ENCODE data around the gene HSF2BP.
"Not testable (repeated sequence)": the region's sequence is repeated elsewhere in the genome, so short reads cannot be mapped to it uniquely, and the experiment has no call there.

The HSF2BP gene

GRCh38 chr21:43498924-43499323 lies 160.4 kb downstream of the HSF2BP start:
- not testable (repeated sequence) for H3K27ac ChIP-seq

DNA sequence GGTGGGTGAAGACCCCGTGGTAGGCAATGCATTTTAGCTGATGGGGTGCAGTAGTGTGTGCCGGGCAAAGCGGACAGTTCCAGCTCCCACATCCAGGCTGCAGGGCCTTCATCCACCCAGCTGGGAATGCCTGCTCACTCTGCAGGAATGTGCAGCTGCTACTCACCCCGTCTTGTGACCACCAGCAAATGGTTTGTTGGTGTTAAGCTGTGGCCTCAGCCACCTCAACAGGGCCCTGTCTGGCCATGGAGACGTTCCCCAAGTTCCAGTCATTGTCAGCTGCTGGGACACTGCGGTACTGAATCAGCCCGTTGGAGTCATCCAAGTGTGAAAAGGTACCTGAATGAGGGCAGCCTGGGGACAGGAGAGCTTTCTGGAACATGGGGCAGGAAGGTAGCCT lies 161.2 kb downstream of the HSF2BP start:
- H3K4me3 ChIP-seq: not testable (repeated sequence)

More at GRCh38 chr21:43498924-43499323, 160.4 kb downstream of the HSF2BP start:
- not testable (repeated sequence) for H3K4me3 ChIP-seq

GRCh38 chr21:43494279-43495012 lies 164.8 kb downstream of the HSF2BP start:
- not testable (repeated sequence) for H3K27ac ChIP-seq, H3K4me3 ChIP-seq

More for the DNA sequence above, 161.2 kb downstream of the HSF2BP start:
- not testable (repeated sequence) for H3K27ac ChIP-seq

DNA sequence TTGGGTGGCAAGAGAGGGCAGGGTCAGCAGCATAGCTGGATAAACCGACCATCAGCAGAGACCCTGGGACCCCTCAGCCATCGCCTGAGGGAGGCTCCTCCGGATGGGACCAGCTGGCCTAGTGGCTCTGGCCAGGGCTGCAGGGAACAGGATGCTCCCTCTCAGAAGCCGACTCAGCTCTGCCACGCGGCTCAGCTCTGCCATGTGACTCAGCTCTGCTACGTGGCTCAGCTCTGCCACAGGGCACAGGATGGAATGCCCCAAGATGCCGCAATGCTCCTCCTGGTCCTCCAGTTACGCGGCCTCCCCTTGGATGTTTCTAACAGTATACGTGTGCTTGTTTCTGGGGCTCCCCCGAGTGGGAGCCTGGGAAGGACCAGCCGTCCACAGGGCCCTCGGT lies 165.8 kb downstream of the HSF2BP start:
- H3K4me3 ChIP-seq, H3K27ac ChIP-seq: not testable (repeated sequence)

DNA sequence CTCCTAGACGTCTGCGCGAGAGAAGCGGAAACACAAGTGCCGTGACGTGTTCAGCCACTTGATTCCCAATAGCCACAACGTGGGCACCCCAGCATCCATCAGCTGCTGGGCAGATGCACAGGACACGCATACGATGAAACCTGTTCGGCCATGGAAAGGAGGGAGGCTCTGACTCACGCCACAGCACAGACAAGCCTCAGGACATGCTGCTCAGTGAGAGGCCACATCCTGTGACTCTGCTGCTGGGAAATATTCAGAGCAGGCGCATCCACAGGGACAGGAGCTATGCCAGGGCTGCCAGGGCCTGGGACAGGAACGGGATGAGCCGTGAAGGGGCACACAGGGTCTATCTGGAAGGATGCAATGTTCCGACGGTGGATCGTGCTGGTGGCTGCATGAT lies 171.1 kb downstream of the HSF2BP start:
- not testable (repeated sequence) for H3K4me3 ChIP-seq, H3K27ac ChIP-seq

- H3K4me3 ChIP-seq, H3K27ac ChIP-seq: not testable (repeated sequence)
Measured at GRCh38 chr21:43486051-43486450, 173.2 kb downstream of the HSF2BP start.

DNA sequence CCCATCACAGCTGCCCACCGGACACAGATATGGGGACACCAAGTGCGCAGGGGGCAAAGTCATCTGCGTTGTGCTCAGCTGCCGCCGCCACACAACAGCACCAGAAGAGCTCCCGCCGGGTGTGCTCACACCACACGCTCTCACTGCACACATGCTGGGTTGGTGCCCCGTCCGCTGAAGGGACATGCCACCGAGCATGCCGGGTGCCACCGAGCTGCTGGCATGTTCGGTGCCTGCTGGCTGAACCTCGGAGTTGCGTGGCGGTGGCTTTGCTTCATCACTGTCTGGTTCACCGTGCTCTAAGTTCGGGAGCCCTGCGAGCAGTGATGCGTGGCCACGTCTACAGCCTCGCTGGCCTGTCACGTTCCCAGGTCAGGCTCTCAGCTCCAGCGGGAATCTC lies 174.3 kb downstream of the HSF2BP start:
- not testable (repeated sequence) for H3K4me3 ChIP-seq, H3K27ac ChIP-seq

GRCh38 chr21:43479197-43479596 lies 180.1 kb downstream of the HSF2BP start:
- not testable (repeated sequence) for H3K27ac ChIP-seq, H3K4me3 ChIP-seq
